CD4-positive, alpha-beta T cell treated with Interleukin-12 subunit alpha and Interleukin-12 subunit beta, for 1 hour (primary cell): ENCODE measurements around the gene OBSCN.
"Not testable (repeated sequence)": the region's sequence is repeated elsewhere in the genome, so short reads cannot be mapped to it uniquely, and the experiment has no call there.

Experiments
- DNase-seq: peaks from one replicate; pipeline ENCODE4 v3.0.0-alpha.2; 2020

OBSCN gene

GRCh38 chr1:228263636-228264035, 55.8 kb downstream of the OBSCN start:
- no peak for DNase-seq

- DNase-seq = no peak
These were observed 56.4 kb downstream of the OBSCN start for GRCh38 chr1:228264090-228264829.

GRCh38 chr1:228265167-228265566, 57.3 kb downstream of the OBSCN start:
- DNase-seq = no peak

DNA sequence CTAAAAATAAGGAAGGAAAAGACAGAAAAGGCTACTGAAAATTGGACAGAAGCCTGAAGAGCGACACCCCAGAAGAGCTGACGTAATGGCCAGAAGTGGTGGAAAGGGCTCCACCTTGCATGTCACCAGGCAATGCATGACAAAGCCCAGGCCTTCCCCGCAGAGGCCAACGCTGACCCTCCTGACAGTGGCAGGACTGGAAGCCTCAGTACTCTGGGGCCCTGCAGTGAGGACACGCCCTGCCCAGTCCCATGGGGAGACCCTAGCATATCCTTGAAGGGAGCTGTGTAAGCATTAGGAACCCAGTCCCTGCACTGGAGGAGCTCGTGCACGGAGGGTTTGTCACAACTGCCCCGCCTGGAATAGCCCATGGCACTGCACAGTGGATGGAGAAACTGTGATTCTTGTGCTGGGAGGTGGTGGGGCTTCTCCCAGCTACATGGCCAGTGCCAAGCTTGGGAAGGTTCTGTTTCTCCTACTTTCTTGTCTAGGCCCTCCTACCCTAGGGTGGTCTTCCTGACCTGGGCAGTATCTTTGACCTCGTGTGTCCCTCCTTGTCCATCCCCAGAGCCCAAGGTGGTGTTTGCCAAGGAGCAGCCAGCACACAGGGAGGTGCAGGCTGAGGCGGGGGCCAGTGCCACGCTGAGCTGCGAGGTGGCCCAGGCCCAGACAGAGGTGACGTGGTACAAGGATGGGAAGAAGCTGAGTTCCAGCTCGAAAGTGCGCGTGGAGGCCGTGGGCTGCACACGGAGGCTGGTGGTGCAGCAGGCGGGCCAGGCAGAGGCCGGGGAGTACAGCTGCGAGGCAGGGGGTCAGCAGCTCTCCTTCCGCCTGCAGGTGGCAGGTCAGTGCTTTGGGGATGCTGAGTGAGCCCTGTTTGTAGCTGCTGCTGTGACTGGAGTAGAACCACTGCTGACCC, 60.4 kb downstream of the OBSCN start:
- DNase-seq = no peak

DNA sequence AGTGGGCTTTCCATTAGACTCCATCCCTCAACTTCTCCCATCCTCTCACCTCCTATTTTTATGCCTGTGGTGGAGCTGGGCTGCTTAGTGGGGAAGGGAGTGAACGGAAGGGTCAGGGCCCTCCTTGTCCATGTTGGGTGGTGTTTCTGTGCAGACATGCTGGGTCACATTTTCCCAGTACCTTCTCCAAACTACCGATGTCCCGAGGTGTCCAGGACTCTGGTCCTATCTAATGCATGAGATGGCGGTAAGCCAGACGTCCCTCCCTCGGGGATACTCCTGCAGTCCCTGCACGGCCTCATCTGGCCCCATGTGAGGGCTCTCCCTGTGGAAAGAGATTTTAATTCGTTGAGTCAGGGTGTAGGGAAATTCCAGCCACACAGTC, 61.0 kb downstream of the OBSCN start:
- no peak for DNase-seq

DNA sequence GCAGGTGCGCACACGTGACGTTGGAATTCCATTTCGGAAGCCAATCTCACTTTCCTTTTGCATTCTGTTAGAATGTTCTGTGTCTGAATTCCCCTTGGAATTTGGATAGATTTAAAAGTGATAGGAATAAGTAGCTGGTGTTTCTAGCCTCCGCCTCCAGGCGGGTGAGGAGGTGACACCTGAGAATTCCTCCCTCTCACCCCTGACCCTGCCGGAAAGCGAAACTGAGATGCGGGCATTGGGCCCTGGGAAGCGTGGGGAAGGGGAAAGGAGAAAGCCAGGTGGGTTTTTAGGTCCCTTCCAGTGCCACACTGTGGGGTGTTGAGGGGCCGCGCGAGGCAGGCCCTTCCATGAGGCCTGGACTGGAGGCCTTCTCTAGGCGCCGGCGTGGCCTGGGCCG, 61.6 kb downstream of the OBSCN start:
- not testable (repeated sequence) for DNase-seq

GRCh38 chr1:228270032-228270431, 62.2 kb downstream of the OBSCN start:
- no peak for DNase-seq

DNA sequence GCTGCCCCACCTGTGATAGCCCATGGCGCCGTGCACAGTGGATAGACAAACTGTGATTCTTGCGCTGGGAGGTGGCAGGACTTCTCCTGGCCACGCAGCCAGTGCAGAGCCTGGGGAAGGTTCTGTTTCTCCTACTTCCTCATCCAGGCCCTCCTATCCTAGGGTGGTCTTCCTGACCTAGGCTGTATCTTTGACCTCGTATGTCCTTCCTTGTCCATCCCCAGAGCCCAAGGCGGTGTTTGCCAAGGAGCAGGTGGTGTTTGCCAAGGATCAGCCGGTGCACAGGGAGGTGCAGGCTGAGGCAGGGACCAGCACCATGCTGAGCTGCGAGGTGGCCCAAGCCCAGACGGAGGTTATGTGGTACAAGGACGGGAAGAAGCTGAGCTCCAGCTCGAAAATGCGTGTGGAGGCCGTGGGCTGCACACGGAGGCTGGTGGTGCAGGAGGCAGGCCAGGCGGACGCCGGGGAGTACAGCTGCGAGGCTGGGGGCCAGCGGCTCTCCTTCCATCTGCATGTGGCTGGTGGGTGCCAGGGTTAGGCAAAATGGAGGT, 63.9 kb downstream of the OBSCN start:
- DNase-seq = no peak

GRCh38 chr1:228272331-228272791, 64.5 kb downstream of the OBSCN start:
- DNase-seq = no peak

- no peak for DNase-seq
These were observed 65.2 kb downstream of the OBSCN start for GRCh38 chr1:228272831-228273571.

DNA sequence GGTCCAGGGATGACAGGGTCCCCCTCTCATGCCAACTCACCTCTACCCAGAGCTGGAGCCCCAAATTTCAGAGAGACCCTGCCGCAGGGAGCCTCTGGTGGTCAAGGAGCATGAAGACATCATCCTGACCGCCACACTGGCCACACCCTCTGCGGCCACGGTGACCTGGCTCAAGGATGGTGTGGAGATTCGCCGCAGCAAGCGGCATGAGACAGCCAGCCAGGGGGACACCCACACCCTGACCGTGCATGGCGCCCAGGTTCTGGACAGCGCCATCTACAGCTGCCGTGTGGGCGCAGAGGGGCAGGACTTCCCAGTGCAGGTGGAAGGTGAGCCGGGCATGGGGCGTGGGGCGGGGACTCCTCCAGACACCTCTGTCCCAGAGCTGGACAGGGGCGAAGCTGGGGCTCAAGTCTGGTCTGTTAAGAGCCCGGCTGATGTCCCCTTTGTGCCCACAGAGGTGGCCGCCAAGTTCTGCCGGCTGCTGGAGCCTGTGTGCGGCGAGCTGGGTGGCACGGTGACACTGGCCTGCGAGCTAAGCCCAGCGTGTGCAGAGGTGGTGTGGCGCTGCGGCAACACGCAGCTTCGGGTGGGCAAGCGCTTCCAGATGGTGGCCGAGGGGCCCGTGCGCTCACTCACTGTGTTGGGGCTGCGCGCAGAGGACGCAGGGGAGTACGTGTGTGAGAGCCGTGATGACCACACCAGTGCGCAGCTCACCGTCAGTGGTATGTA, 66.0 kb downstream of the OBSCN start:
- DNase-seq = no peak

DNA sequence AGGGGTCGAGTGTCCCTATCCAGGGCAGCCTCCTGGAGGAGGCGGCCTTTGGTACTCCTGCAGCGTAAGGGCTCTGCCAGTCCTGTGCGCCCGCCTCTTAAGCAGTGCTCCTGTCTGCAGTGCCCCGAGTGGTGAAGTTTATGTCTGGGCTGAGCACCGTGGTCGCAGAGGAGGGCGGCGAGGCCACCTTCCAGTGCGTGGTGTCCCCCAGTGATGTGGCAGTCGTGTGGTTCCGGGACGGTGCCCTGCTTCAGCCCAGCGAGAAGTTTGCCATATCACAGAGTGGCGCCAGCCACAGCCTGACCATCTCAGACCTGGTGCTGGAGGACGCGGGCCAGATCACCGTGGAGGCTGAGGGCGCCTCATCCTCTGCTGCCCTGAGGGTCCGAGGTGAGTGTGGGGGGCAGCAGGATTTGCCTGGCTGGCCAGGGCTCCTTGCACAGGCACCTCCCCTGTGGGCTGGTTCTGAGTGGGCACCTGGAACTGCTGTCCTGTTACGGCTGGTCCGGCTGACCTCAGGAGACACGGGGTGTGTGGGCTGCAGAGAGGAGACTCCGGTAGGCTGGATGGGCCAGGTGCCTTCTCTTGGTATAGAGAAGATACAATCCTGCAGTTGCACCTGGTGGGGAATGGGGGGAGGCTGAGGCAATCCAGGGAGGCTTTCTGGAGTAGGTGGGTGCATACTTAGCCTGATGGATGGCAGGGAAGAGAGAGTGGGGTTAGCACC, 66.8 kb downstream of the OBSCN start:
- DNase-seq = no peak

- no peak for DNase-seq
These were observed 67.3 kb downstream of the OBSCN start for GRCh38 chr1:228275179-228275429.

- peak; percentile 93 for DNase-seq
These were observed 67.8 kb downstream of the OBSCN start for GRCh38 chr1:228275430-228276173.

GRCh38 chr1:228276174-228276831, 68.5 kb downstream of the OBSCN start:
- DNase-seq = no peak

- no peak for DNase-seq
These were observed 69.2 kb downstream of the OBSCN start for GRCh38 chr1:228276901-228277490.

DNA sequence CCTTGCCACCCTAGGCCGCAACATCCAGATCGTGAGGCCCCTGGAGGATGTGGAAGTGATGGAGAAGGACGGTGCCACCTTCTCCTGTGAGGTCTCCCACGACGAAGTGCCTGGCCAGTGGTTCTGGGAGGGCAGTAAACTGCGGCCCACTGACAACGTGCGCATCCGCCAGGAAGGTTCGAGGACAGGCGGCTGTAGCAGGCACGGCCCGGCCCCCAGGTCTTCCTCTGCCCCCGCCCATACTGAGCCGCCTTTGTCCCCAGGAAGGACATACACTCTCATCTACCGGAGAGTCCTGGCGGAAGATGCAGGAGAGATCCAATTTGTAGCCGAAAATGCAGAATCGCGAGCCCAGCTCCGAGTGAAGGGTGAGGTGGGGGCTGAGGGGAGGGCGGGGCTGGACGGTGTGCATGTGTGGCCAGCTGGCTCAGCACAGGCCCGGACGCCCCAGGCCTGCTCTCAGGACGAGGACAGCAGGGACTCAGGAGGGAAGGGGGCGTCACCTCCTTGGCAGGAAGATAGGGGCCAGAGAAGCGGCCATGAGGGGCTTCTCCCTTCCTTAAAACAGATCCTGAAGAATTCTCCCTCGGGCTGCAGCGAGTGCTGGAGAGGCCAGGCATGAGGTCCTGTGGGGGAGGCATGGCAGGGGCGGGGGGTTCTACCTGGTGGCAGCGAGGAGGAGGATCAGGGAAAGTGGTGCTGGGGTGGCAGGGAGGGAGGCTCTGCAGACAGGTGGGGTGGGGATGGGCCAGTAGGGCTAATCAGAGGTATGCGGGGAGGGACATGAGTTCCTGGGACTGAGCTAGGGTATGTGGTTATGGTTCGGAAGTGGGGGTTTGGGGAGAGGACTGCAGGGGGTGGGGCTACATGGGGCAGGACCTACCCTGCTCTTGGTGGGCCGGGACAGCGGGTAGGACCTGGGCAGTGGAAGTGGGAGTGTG, 69.9 kb downstream of the OBSCN start:
- DNase-seq = no peak

GRCh38 chr1:228278432-228278941, 70.6 kb downstream of the OBSCN start:
- DNase-seq = no peak
